NCI-H69 (cell line): Measurements from ENCODE around the gene MKX.

Experiments used
- DNase-seq: peaks from one replicate; lab custom pipeline; 2025; lab: John Stamatoyannopoulos, UW

Gene MKX, protein sequence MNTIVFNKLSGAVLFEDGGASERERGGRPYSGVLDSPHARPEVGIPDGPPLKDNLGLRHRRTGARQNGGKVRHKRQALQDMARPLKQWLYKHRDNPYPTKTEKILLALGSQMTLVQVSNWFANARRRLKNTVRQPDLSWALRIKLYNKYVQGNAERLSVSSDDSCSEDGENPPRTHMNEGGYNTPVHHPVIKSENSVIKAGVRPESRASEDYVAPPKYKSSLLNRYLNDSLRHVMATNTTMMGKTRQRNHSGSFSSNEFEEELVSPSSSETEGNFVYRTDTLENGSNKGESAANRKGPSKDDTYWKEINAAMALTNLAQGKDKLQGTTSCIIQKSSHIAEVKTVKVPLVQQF

DNA sequence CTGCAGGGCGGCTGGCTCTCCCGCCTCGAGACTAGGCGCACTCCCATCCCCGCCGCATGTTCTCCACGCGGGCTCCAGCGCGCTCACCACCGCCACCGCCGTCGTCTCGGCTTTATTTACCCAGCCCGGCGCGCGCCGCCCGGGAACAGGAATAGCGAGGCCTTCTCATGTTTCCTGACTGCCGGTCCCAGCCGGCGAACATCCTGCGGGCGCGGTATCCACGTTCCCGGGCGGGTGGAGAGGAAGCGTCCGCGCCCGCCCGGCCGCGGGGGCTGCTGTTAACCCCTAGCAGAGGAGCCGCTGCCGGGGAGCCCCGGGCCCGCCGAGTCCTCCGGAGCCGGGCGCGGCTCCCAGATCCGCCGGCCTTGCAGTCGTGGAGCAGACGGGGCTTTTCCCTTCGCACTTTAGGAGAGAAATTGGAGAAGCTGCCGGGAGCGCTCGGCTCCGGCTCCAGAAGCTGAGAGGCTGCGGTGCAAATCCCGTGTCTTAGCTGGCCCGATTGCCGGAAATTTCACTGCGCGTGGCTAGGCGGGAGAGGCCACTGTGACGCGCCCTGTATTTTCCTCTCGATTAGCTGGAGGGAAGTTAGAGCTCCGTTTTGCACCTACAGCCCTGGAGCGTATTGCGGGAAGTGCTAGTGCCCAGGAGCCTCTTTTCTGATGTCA lies at the start of gene MKX:
Gene MKX (minus strand): TSS at position 88 of the 665 bp plus-strand sequence. CDS start 2,404 bp downstream, outside the sequence.
- DNase-seq = peak; percentile 1

DNA sequence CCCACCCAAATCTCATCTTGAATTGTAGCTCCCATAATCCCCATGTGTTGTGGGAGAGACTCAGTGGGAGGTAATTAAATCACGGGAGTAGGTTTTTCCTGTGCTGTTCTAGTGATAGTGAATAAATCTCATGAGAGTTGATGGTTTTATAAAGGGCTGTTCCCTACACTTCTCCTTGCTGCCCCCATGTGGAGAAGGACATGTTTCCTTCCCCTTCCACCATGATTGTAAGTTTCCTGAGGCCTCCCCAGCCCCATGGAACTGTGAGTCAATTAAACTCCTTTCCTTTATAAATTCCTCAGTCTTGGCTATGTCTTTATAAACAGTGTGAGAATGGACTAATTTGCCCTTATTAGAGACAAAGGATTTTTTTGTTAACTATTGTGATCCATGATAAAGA lies 48.5 kb upstream of the MKX start:
- peak; percentile 4 for DNase-seq

DNA sequence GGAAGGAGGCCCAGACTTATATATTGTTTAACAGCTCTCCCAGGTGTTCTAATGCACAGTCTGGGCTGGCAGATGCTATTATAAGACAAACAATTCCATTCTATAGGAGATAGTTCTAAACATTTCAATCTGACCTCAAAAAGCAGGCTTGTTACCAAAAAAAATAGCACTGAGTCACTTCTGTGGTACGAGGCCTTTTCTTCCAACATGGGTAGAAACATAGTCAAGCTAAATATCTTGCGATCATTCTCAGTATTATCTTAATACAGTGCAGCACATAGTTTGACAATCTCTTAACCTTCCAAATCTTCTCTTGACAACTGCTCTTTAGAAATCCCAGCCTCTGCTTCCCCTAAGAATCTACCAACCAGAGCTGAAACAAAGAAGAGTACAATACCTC lies 46.6 kb upstream of the MKX start:
- DNase-seq = no peak

- DNase-seq = no peak
Measured at GRCh38 chr10:27784272-27784671, 38.7 kb upstream of the MKX start.

GRCh38 chr10:27783660-27784059 lies 38.0 kb upstream of the MKX start:
- DNase-seq = no peak

GRCh38 chr10:27779462-27780015 lies 33.9 kb upstream of the MKX start:
- DNase-seq = no peak

- no peak for DNase-seq
Measured at GRCh38 chr10:27774831-27775230, 29.2 kb upstream of the MKX start.

DNA sequence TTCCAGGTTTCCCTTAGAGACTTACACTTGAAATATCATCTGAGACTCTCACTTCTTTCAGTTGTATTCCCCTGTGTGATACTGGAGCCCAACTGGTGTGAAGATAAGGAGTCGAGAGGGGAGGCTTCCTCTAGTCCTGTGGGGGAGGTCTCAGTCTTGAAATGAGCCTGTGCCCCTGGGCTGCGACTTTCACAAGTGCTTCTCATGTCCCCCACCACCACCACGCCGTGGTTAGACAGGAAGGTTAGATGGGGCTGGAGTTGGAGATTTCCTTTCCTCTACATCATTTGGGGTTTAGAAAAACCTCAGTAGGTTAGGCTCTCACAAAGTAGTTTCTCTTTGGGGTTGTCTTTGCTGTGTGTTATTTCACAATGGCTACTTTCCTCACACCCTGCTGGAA lies 25.6 kb upstream of the MKX start:
- no peak for DNase-seq

- no peak for DNase-seq
Measured at GRCh38 chr10:27770181-27770580, 24.6 kb upstream of the MKX start.

- no peak for DNase-seq
Measured at GRCh38 chr10:27760867-27761266, 15.2 kb upstream of the MKX start.

DNA sequence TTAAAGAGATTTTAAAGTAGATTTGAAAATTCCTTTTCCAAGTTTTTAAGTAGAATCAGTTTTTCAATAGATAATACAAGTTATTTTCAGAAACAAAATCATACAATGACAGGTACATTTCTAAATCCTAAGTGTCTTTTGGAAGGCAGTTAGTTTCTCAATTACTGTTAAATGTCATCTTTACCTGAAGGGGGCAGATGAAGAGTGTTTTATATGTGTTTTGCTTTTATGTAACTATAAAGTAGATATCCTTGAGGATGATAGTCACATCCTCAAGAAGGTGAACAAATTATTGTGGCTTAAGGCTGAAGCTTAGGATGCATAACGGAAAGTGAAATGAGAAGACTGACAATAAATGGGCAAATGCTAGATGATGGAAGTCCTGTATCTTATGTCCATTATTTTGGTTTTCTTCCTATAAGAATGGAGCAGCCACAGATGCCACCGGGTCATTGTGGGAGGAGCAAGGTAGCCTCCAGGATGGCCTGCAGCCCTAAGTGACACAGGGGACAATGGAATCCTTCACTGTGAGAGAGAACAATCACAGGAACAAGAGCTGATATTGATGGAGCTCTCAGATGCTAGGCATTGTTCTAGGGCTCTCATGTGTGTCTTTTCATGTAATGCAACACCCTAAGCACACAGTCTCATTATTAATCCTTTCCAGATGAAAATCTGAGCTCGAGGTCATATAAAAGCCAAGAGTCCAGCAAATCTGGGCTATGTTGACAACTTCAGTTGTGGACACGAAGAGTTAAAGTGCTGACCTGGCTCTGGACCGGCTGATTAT lies 14.1 kb upstream of the MKX start:
- no peak for DNase-seq

DNA sequence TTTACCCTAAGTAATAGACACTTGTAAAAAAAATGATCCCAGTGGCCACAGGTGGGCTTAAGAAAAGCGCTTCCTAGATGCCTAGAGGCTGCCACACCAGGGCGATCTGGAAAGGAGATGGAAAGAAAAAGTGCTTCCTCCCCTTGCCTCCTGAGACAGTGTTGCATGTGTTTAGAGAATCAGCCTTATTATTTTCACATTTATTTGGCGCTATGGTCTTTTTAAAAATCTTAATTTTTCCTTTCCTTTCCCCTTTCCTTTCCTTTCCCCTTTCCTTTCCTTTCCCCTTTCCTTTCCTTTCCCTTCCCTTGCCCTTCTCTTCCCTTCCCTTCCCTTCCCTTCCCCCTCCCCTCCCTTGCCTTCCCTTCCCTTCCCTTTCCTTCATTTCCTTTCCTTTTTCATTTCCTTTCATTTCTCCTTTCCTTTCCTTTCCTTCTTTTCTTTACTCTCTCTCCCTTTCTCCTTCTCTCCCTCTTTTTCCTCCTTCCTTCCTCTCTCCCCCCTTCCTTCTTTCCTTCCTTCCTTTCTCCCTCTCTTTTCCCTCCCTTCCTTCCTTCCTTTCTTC lies 7.1 kb upstream of the MKX start:
- DNase-seq = no peak

- DNase-seq = no peak
Measured at GRCh38 chr10:27748601-27749000, 3.0 kb upstream of the MKX start.

GRCh38 chr10:27747096-27747451 lies 1.5 kb upstream of the MKX start:
- DNase-seq = no peak

GRCh38 chr10:27746397-27747095 lies 927 bp upstream of the MKX start:
- no peak for DNase-seq

- DNase-seq = no peak
Measured at GRCh38 chr10:27744802-27745731, 552 bp downstream of the MKX start.

DNA sequence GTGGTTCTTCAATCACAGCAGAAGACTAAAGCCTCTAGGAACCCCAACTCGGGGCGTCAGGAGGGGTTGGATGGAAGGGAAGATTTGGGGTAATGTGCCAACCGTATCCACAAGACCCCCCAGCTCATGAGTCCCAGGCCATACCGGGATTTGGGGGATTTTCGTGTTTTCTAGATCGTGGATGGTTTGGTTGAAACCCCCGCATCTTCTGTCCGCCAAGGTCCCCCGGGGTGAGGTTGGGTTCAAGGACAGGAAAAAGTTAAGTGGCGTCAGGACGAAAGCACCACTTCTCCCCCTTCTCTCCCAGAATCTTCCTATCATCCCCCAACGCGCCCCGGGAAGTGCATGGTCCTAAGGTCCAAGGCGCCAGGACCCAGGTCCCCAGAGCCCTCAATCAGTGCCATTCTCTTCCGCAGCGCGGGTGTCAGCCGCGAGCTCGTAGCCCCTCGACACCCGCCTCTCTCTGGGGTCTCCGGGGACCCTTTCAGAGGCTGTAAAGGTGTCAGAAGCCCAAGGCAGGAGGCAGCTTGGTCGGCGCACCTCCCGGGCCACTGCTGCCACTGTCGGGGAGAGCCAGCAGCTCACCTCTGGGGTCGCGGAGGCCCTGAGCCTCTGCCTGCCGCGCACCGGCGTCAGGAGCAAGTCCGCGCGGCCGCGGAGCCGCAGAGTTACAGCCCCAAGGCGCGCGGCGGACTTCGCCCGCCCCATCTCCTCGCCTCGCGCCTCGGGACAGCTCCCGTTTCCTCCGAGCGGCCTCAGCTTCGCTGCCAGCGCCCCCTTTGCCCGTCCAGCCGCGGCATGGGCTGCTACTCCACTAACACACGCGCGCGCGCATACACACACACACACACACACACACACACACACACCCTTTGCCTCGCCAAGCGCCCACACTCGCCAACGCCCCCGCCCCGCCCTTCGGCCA lies 1.5 kb downstream of the MKX start:
- no peak for DNase-seq

DNA sequence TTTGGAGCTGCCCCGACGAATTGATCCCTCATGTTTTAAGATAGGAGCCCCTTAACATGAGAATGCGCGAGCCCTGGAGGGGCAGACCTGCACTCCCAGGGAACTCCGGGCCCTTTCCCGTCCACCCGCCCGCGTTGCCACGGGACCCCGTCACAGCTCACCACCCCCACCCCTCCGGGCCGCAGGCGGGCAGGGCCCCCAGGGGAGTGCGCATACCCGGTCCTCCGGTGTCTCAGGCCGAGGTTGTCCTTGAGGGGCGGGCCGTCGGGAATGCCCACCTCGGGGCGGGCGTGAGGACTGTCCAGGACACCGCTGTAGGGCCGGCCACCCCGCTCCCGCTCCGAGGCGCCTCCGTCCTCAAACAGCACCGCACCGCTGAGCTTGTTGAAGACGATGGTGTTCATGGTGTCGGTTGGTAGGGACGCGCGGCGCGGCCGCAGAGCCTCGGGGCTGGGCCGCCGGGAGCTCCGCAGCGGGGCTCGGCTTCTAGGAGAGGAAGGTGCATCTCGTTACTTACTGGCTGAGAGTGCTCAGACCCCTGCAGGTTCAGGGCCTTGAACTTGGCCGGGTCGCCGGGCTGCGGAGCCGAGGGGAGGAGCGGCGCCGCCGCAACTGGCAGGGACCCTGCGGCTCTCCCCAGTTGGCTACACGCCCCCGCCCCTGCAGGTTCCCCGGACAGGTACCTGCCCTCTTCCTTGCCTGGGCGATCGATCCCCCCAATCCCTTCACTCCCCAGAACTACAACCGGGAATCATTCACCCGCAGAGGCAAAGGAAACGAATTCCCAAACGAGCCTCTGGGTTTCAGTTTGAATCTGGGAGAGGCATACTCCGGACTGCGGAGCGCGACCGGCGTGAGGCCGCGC lies 2.4 kb downstream of the MKX start:
- no peak for DNase-seq
